Breast epithelium (tissue), 3 donors: ENCODE results near the gene TBC1D9B.

Experiments
- POLR2AphosphoS5 ChIP-seq, 3 donors: sonication (generic); formaldehyde crosslinking; IDR thresholded peaks; one replicate each; pipeline ENCODE4 v1.6.1; 2017; ENCODE audit warnings: antibody characterized with exemption in 3 of 3
- TF ChIP-seq, protein P1 (sequence below), 3 donors: fragments of 450-650 bp; IDR thresholded peaks; one replicate each; pipeline ENCODE4 v1.5.1; 2016 to 2017; ENCODE audit warnings: antibody characterized with exemption in 3 of 3, mild to moderate bottlenecking in 3 of 3, moderate library complexity in 3 of 3

DNA sequence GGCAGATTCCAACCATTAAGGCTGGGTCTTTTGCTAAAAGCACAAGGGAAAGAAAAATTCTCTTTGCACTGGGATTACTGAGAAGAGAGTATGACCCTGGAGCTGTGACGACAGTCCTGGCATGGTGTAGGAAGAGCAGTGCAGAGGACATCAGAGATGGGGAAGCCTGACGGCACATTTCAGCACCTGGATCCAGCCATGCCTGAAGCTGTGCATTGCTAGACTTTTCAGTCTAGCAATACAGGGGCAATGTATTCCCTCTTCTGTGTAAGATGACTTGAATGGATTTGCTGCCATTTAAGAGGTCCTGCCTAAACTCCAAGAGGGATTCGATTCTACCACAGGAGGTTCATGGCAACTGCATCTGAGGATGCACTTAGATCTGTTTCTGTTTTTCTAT lies 36.7 kb downstream of the TBC1D9B start:
- TF ChIP-seq, protein P1, sequence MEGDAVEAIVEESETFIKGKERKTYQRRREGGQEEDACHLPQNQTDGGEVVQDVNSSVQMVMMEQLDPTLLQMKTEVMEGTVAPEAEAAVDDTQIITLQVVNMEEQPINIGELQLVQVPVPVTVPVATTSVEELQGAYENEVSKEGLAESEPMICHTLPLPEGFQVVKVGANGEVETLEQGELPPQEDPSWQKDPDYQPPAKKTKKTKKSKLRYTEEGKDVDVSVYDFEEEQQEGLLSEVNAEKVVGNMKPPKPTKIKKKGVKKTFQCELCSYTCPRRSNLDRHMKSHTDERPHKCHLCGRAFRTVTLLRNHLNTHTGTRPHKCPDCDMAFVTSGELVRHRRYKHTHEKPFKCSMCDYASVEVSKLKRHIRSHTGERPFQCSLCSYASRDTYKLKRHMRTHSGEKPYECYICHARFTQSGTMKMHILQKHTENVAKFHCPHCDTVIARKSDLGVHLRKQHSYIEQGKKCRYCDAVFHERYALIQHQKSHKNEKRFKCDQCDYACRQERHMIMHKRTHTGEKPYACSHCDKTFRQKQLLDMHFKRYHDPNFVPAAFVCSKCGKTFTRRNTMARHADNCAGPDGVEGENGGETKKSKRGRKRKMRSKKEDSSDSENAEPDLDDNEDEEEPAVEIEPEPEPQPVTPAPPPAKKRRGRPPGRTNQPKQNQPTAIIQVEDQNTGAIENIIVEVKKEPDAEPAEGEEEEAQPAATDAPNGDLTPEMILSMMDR (IDR thresholded peaks at IDR 0.05), result no peak
- TF ChIP-seq POLR2AphosphoS5 (IDR thresholded peaks at IDR 0.05), result no peak
